A549 (cell line): ENCODE measurements around the gene AGTRAP.

Source experiments
- CTCF ChIP-seq: fragments of >200 bp; sonication (Bioruptor Twin); formaldehyde crosslinking; IDR thresholded peaks from 3 replicates; pipeline ENCODE4 v1.5.1; 2016
- EP300 ChIP-seq, 2 experiments: fragments of >200 bp; sonication (Bioruptor Twin); formaldehyde crosslinking; IDR thresholded peaks; 2 replicates in 1 of 2; 3 replicates in 1 of 2; pipeline ENCODE4 v1.6.1; 2016 to 2017
- HDAC2 ChIP-seq: fragments of 200-600 bp; sonication (generic); IDR thresholded peaks from 2 replicates; pipeline ENCODE4 v1.6.1; 2016
- SMC3 ChIP-seq: fragments of >200 bp; sonication (Bioruptor Twin); formaldehyde crosslinking; IDR thresholded peaks from 3 replicates; pipeline ENCODE4 v1.6.1; 2018; ENCODE audit warnings: inconsistent platforms
- USF2 ChIP-seq: fragments of 450-650 bp; IDR thresholded peaks from 2 replicates; pipeline ENCODE4 v1.6.1; 2014; ENCODE audit warnings: antibody characterized with exemption

- no peak for TF ChIP-seq USF2
- no peak for TF ChIP-seq CTCF
- TF ChIP-seq SMC3 = no peak
- TF ChIP-seq HDAC2 = no peak
- TF ChIP-seq EP300 (IDR thresholded peaks at IDR 0.05) = no peak
These were observed 20.9 kb upstream of the AGTRAP start for GRCh38 chr1:11714831-11715575.
